CD4-positive, CD25-positive, alpha-beta regulatory T cell (primary cell): ENCODE measurements around the gene FBXO40. TPM values are rescaled to one million over a fixed set of nuclear protein-coding genes. Genes with fewer than 3 reads are reported as not detected.
"Not testable (repeated sequence)": the region's sequence is repeated elsewhere in the genome, so short reads cannot be mapped to it uniquely, and the experiment has no call there.

ENCODE experiments used
- ATAC-seq, 2 donors: fragments of 150-1000 bp; cut with Tn5 transposase; one replicate each; pipeline ENCODE4 v1.10.0; 2021; ENCODE audit warnings: low read depth in 2 of 2, moderate number of reproducible peaks in 2 of 2, moderate library complexity in 1 of 2
- DNase-seq, 3 donors: peaks; one replicate each; pipeline versions ENCODE4 v3.0.0 to v3.0.0-alpha.2; 2012 to 2022; ENCODE audit warnings: mixed read lengths in 1 of 3
- H3K27ac ChIP-seq: one replicate; pipeline ENCODE4 v1.7.0; 2013; ENCODE audit warnings: mild to moderate bottlenecking, low read length; ENCODE audit not compliant: insufficient read depth, poor library complexity, severe bottlenecking
- H3K27me3 ChIP-seq: one replicate; pipeline ENCODE4 v1.7.0; 2013; ENCODE audit warnings: low read length; ENCODE audit not compliant: control insufficient read depth, insufficient read depth
- H3K36me3 ChIP-seq: one replicate; pipeline ENCODE4 v1.7.0; 2013; ENCODE audit warnings: mild to moderate bottlenecking, low read length, moderate library complexity; ENCODE audit not compliant: control insufficient read depth, insufficient read depth
- H3K4me1 ChIP-seq: 2 replicates; pipeline ENCODE4 v1.7.0; 2013; ENCODE audit warnings: mild to moderate bottlenecking, low read length; ENCODE audit not compliant: insufficient read depth, control insufficient read depth, poor library complexity, severe bottlenecking
- H3K4me3 ChIP-seq: one replicate; pipeline ENCODE4 v1.7.0; 2013; ENCODE audit warnings: low read depth, mild to moderate bottlenecking, low read length, moderate library complexity
- H3K9me3 ChIP-seq, 2 experiments: 1 replicate in 1 of 2; 2 replicates in 1 of 2; pipeline ENCODE4 v1.7.0; 2013; ENCODE audit warnings: low read length in 2 of 2, mild to moderate bottlenecking in 1 of 2, moderate library complexity in 1 of 2; ENCODE audit not compliant: control insufficient read depth in 2 of 2
- H3K27ac Mint-ChIP-seq, 3 donors: one replicate each; pipeline ENCODE4 v1.8.0; 2020 to 2022; ENCODE audit warnings: mild to moderate bottlenecking in 3 of 3, mixed read lengths in 3 of 3, moderate library complexity in 2 of 3
- H3K27me3 Mint-ChIP-seq: one replicate; pipeline ENCODE4 v1.8.0; 2022; ENCODE audit warnings: mild to moderate bottlenecking, mixed read lengths
- H3K36me3 Mint-ChIP-seq: one replicate; pipeline ENCODE4 v1.8.0; 2020; ENCODE audit warnings: mixed read lengths
- H3K4me1 Mint-ChIP-seq, 4 donors: one replicate each; pipeline ENCODE4 v1.8.0; 2020 to 2022; ENCODE audit warnings: mixed read lengths in 4 of 4, mild to moderate bottlenecking in 1 of 4
- H3K4me3 Mint-ChIP-seq, 4 donors: one replicate each; pipeline ENCODE4 v1.8.0; 2020 to 2022; ENCODE audit warnings: mild to moderate bottlenecking in 4 of 4, mixed read lengths in 4 of 4, moderate library complexity in 3 of 4
- H3K9me3 Mint-ChIP-seq, 7 donors: one replicate each; pipeline ENCODE4 v1.8.0; 2020 to 2022; ENCODE audit warnings: mixed read lengths in 7 of 7, mild to moderate bottlenecking in 3 of 7, moderate library complexity in 2 of 7
- polyA plus RNA-seq, 4 donors: library from polyadenylated mRNA; unstranded; fragments of 300-500 nt; fragmentation: Illumina TruSeq; gene quantifications; one replicate each; pipeline ENCODE4 v1.2.3, GENCODE V29; 2021
- total RNA-seq: library from RNA; stranded (reverse); gene quantifications from one replicate; pipeline ENCODE4 v1.2.3, GENCODE V29; 2022

Gene FBXO40
- total and polyA plus RNA-seq, 5 donors from 2014 or later = 0.18 to 0.24 TPM; not detected in 3

DNA sequence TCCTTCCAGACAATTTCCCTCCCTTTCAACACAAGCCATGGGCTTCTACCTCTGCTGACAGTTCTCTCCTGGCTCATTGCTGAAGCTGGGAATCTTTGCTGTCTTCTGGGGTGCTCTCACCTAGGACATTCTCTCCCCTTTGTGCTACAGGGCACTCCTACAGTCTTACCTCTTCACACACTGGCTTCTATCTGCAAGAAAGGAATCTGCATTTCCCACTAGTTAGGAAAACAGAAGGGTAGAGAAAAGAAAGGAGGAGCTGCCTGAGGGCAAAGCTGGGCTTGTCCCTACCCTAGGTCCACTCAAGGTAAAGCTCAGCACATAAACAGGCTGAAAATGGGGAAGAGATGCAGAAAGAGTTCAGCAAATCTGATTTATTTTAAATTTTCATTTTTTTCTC is 31.0 kb upstream of the FBXO40 start:
- peaks cover 0 to 1% (median 0%) of the 10 kb centered on the region in 7 donors for H3K9me3 Mint-ChIP-seq

DNA sequence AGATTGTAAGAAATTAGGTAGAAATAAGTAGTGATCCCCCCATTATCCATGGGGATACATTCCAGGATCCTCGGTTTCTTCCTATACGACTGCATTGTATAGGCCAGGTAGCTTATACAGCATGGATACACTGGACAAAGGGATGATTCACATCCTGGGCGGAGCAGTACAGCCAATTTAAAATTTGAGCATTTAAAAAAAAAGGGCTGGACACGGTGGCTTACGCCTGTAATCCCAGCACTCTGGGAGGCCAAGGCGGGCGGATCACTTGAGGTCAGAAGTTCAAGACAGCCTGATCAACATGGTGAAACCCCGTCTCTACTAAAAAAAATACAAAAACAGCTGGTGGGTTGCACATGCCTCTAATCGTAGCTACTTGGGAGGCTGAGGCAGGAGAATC is 26.4 kb upstream of the FBXO40 start:
- DNase-seq = no peak
- no peak overlapping the region for H3K27ac Mint-ChIP-seq
- H3K36me3 ChIP-seq = no peaks in the 10 kb centered on the region
- peaks cover 17% of the 10 kb centered on the region for H3K27me3 Mint-ChIP-seq
- H3K9me3 Mint-ChIP-seq = no peaks in the 10 kb centered on the region
- ATAC-seq = no peak
- no peaks in the 10 kb centered on the region for H3K9me3 ChIP-seq
- no peaks in the 10 kb centered on the region for H3K36me3 Mint-ChIP-seq
- no peaks in the 10 kb centered on the region for H3K4me1 ChIP-seq
- H3K4me3 Mint-ChIP-seq = no peak overlapping the region
- H3K4me1 Mint-ChIP-seq = no peaks in the 10 kb centered on the region
- peaks cover 2% of the 10 kb centered on the region for H3K27me3 ChIP-seq
- no peak overlapping the region for H3K4me3 ChIP-seq
- H3K27ac ChIP-seq = no peak overlapping the region

More for the DNA sequence above, 31.0 kb upstream of the FBXO40 start:
- no peak overlapping the region for H3K4me3 ChIP-seq
- H3K27me3 ChIP-seq = no peaks in the 10 kb centered on the region
- H3K4me1 ChIP-seq = no peaks in the 10 kb centered on the region
- H3K36me3 ChIP-seq = no peaks in the 10 kb centered on the region
- no peaks in the 10 kb centered on the region for H3K9me3 ChIP-seq
- H3K36me3 Mint-ChIP-seq = no peaks in the 10 kb centered on the region
- no peak overlapping the region for H3K27ac ChIP-seq
- ATAC-seq (no peak), DNase-seq (no peak)
- H3K27ac Mint-ChIP-seq = no peak overlapping the region
- H3K4me3 Mint-ChIP-seq = no peak overlapping the region
- no peaks in the 10 kb centered on the region for H3K4me1 Mint-ChIP-seq
- H3K27me3 Mint-ChIP-seq = peaks cover 9% of the 10 kb centered on the region

DNA sequence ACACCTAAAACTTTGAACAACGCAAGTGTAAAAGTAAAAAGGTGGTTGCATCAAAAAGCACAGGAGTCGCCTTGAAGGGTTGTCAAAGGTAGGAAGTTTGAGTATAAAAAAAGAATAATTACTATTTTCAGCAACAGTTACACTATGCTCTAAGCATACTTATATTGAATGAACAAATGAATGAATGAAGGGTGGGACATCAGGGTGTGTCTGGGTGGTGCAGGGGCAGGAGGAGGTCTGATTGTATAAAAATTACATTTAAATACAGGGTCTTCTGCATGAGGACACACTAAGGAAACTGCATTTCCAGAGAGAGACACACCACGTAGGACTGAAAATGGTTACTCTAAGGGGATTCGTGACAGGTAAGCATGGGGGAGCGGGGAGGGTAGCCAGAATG is 25.5 kb upstream of the FBXO40 start, which contains the start of gene ARGFX:
Gene ARGFX, plus strand, starts transcription at position 301 of the 400 bp plus-strand sequence. CDS start 2,765 bp downstream, outside the sequence.
- Mint-ChIP-seq H3K4me3 (no peak within 1 kb of the TSS), H3K27me3 (peaks cover 20% of the 10 kb centered on the region), H3K4me1 (no peaks in the 10 kb centered on the region), H3K36me3 (no peaks in the 10 kb centered on the region), H3K9me3 (no peaks in the 10 kb centered on the region), H3K27ac (no peak within 1 kb of the TSS)
- Histone ChIP-seq H3K4me3 (no peak within 1 kb of the TSS), H3K9me3 (no peaks in the 10 kb centered on the region), H3K36me3 (no peaks in the 10 kb centered on the region), H3K27ac (no peak within 1 kb of the TSS), H3K27me3 (peaks cover 2% of the 10 kb centered on the region), H3K4me1 (no peaks in the 10 kb centered on the region)
- ATAC-seq (no peak), DNase-seq (no peak)

DNA sequence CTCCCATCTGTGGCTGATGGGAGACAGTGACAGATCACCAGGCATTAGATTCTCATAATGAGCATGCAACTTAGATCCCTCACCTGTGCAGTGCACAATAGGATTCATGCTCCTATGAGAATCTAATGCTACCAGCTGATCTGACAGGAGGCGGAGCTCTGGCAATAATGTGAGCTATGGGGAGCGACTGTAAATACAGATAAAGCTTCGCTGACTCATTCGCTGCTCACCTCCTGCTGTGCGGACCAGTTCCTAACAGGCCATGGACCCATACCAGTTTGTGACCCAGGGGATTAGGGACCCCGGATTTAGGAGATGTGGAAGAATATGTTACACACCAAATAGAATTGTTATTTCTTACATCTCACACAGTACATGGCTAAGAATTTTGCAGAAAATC is 18.7 kb upstream of the FBXO40 start:
- H3K27ac Mint-ChIP-seq = no peak overlapping the region
- H3K9me3 ChIP-seq = no peaks in the 10 kb centered on the region
- H3K4me1 ChIP-seq = no peaks in the 10 kb centered on the region
- H3K4me3 Mint-ChIP-seq = no peak overlapping the region
- no peaks in the 10 kb centered on the region for H3K36me3 ChIP-seq
- H3K9me3 Mint-ChIP-seq = no peaks in the 10 kb centered on the region
- peaks cover 25% of the 10 kb centered on the region for H3K27me3 Mint-ChIP-seq
- DNase-seq = no peak
- H3K27me3 ChIP-seq = no peaks in the 10 kb centered on the region
- no peak for ATAC-seq
- H3K27ac ChIP-seq = no peak overlapping the region
- H3K4me1 Mint-ChIP-seq = no peaks in the 10 kb centered on the region
- no peaks in the 10 kb centered on the region for H3K36me3 Mint-ChIP-seq
- H3K4me3 ChIP-seq = no peak overlapping the region

DNA sequence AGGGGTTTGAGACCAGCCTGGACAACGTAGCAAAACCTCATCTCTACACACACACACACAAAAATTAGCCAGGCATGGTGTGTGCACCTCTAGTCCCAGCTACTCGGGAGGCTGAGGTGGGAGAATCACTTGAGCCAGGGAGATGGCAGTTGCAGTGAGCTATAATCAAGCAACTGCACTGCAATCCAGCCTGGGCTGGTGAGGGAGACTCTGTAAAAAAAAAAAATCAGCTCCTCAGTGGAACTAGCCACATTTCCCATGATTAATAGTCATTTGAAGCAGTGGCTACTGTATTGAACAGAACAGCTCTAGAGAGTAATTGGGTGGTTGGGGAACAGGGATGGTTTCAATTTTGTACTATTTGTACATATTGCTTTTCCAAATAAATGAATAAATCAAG is 11.5 kb upstream of the FBXO40 start:
- Mint-ChIP-seq H3K27me3 (peaks cover 28% of the 10 kb centered on the region), H3K27ac (no peak overlapping the region), H3K4me1 (no peaks in the 10 kb centered on the region), H3K4me3 (no peak overlapping the region), H3K9me3 (peaks cover 0 to 2% (median 0%) of the 10 kb centered on the region in 7 donors), H3K36me3 (no peaks in the 10 kb centered on the region)
- Histone ChIP-seq H3K27me3 (no peaks in the 10 kb centered on the region), H3K4me1 (no peaks in the 10 kb centered on the region), H3K9me3 (no peaks in the 10 kb centered on the region), H3K27ac (no peak overlapping the region), H3K36me3 (no peaks in the 10 kb centered on the region), H3K4me3 (no peak overlapping the region)
- DNase-seq (no peak), ATAC-seq (no peak)

DNA sequence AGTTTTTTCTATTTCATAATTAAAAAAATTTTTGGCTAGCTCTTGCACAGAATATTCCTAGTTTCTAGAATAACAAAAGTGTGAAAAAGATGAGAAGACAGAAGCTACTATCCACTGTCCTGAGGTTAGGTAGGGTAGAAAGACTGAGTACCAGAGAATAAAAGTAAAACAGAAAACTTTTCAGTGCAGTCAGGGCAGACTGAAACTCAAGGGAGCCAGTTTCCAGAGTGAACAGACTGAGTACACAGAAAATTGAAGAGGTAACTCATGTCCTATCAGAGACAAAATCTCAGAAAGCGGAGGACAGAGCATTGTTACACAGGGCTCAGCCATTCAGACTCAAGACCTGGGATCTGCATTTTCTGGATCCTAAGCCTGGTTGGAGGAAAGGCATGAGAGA is 8.8 kb upstream of the FBXO40 start:
- Mint-ChIP-seq H3K4me3 (no peak overlapping the region), H3K9me3 (peaks cover 0 to 2% (median 0%) of the 10 kb centered on the region in 7 donors), H3K4me1 (no peaks in the 10 kb centered on the region), H3K36me3 (no peaks in the 10 kb centered on the region), H3K27me3 (peaks cover 26% of the 10 kb centered on the region), H3K27ac (no peak overlapping the region)
- Histone ChIP-seq H3K4me3 (no peak overlapping the region), H3K27ac (no peak overlapping the region), H3K4me1 (no peaks in the 10 kb centered on the region), H3K36me3 (no peaks in the 10 kb centered on the region), H3K27me3 (no peaks in the 10 kb centered on the region), H3K9me3 (no peaks in the 10 kb centered on the region)
- DNase-seq (no peak), ATAC-seq (no peak)

DNA sequence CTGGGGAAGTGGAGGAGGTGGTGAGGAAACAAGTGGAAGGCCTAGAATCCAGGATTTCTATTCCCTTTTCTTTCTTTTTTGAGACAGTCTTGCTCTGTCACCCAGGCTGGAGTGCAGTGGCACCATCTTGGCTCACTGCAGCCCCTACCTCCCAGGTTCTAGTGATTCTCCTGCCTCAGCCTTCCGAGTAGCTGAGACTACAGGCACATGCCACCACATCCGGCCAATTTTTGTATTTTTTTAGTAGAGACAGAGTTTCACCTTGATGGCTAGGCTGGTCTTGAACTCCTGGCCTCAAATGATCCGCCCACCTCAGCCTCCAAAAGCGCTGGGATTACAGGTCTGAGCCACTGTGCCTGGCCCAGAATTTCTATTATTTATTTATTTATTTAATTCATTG is 627 bp downstream of the FBXO40 start:
- ATAC-seq, H3K4me3 Mint-ChIP-seq, H3K27ac ChIP-seq: not testable (repeated sequence)

DNA sequence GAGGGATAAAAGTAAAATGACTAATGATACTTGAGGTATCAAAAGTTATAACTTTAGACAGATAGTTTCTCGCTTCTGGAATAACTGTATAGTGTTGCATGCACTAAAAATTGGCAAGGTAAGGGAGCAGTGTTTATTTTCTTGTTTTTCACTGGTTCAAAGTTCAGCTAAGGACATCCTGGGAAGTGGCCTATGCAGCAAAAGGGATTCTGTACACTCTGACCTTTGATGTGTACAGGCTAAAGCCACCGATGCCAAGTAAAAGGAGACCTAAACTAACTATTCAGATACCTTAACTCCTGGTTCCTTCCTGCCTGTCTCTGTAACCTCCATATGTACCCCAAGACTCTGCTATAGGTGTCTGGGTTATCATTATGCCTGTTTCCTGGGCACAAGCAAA is 1.7 kb downstream of the FBXO40 start:
- Histone ChIP-seq H3K36me3 (no peaks in the 10 kb centered on the region), H3K4me1 (no peaks in the 10 kb centered on the region), H3K9me3 (no peaks in the 10 kb centered on the region), H3K27me3 (no peaks in the 10 kb centered on the region), H3K4me3 (no peak overlapping the region), H3K27ac (no peak overlapping the region)
- no peaks in the 10 kb centered on the region for H3K36me3 Mint-ChIP-seq
- H3K4me1 Mint-ChIP-seq = peaks cover 0 to 2% (median 0%) of the 10 kb centered on the region in 4 donors
- no peak for DNase-seq
- no peak overlapping the region for H3K4me3 Mint-ChIP-seq
- H3K27ac Mint-ChIP-seq = no peak overlapping the region
- ATAC-seq = no peak
- peaks cover 0 to 1% (median 0%) of the 10 kb centered on the region in 7 donors for H3K9me3 Mint-ChIP-seq
- H3K27me3 Mint-ChIP-seq = peaks cover 8% of the 10 kb centered on the region

More for the DNA sequence above, 627 bp downstream of the FBXO40 start:
- not testable (repeated sequence) for H3K4me1 Mint-ChIP-seq, H3K4me1 ChIP-seq, DNase-seq, H3K27ac Mint-ChIP-seq, H3K9me3 Mint-ChIP-seq, H3K27me3 ChIP-seq, H3K36me3 Mint-ChIP-seq, H3K36me3 ChIP-seq, H3K27me3 Mint-ChIP-seq, H3K4me3 ChIP-seq, H3K9me3 ChIP-seq
